PFSK-1 (cell line): ENCODE data around the gene SLC1A5.

Experiments
- FOXP2 ChIP-seq: optimal IDR thresholded peaks from 2 replicates; pipeline ENCODE3; 2011; ENCODE audit warnings: borderline replicate concordance, control low read depth, inconsistent platforms; ENCODE audit not compliant: insufficient read depth; ENCODE audit errors: extremely low read length, extremely low read depth
- POLR2AphosphoS5 ChIP-seq: IDR thresholded peaks from 2 replicates; pipeline ENCODE4 v1.6.1; 2012; ENCODE audit warnings: low read depth, mild to moderate bottlenecking, control low read depth, low read length, moderate library complexity
- REST ChIP-seq, 2 experiments: IDR thresholded peaks; 2 replicates each; pipeline versions ENCODE4 v1.6.1 to v1.8.0; 2011 to 2012; ENCODE audit warnings: low read depth in 2 of 2, low read length in 2 of 2, control low read depth in 1 of 2, inconsistent platforms in 1 of 2, mild to moderate bottlenecking in 1 of 2, moderate library complexity in 1 of 2; ENCODE audit not compliant: insufficient read depth in 1 of 2
- SIN3A ChIP-seq: IDR thresholded peaks from 2 replicates; pipeline ENCODE4 v1.6.1; 2012; ENCODE audit warnings: mild to moderate bottlenecking, low read length, moderate library complexity, borderline replicate concordance; ENCODE audit not compliant: insufficient read depth
- TAF1 ChIP-seq: IDR thresholded peaks from 2 replicates; pipeline ENCODE4 v1.6.1; 2012; ENCODE audit warnings: low read length, control low read depth, borderline replicate concordance; ENCODE audit not compliant: insufficient read depth

The SLC1A5 gene

DNA sequence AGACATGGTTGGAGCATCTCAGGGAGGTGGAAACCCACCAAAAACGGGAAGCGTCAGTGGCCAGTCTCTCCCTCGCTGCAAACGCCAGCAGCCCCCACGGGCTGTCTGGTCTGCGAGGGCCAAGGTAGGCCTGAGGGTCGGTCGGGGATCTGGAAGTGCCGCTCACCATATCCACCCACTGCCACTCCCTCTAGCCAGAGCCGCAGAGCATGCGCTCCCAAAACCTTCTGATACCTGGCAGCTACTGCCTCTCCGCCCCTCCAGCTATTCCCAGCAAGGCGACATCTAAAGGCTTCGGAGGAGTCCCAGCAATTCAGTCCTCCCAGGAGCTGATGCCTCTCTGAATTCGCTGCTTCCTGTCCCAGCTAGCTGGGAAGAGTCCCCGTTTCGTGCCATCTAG, 46.9 kb downstream of the SLC1A5 start:
- TF ChIP-seq REST (IDR thresholded peaks at IDR 0.05; ENCODE audit: insufficient read depth in 1 of 2, low read depth in 2 of 2, low read length in 2 of 2) (no peak), FOXP2 (no peak), TAF1 (no peak), SIN3A (no peak), POLR2AphosphoS5 (no peak)

GRCh38 chr19:46739290-46739771, 49.1 kb downstream of the SLC1A5 start:
- TF ChIP-seq SIN3A (no peak), TAF1 (no peak), POLR2AphosphoS5 (no peak), FOXP2 (no peak), REST (IDR thresholded peaks at IDR 0.05; ENCODE audit: insufficient read depth in 1 of 2, low read depth in 2 of 2, low read length in 2 of 2) (no peak)

- TF ChIP-seq REST (IDR thresholded peaks at IDR 0.05; ENCODE audit: insufficient read depth in 1 of 2, low read depth in 2 of 2, low read length in 2 of 2), result no peak
- TF ChIP-seq TAF1, result no peak
- TF ChIP-seq POLR2AphosphoS5, result no peak
- TF ChIP-seq SIN3A, result no peak
- no peak for TF ChIP-seq FOXP2
Measured at GRCh38 chr19:46737761-46738171, 50.6 kb downstream of the SLC1A5 start.

DNA sequence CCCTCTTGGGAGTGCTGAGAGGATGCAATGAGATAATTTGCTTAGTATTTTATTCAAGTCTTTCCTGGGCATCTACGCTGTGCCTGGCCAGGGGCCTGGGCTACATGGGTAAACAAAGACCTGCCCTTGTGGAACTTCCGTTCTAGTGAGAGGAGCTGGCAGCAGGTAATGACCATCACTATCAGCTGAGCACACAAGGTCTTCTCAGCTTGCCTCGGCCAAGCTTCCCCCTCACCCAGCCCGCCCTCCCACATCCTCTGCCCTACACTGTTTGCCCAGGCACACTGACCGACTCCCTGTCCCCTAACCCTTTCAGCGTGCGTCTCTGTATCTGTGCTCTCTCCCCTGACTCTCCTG, 51.1 kb downstream of the SLC1A5 start:
- TF ChIP-seq TAF1 (no peak), REST (IDR thresholded peaks at IDR 0.05; ENCODE audit: insufficient read depth in 1 of 2, low read depth in 2 of 2, low read length in 2 of 2) (no peak), FOXP2 (no peak), POLR2AphosphoS5 (no peak; the same call in 1 of the 2 replicates), SIN3A (no peak)
